H1 (cell line): ENCODE results near the gene TNF.

Experiments
- CEBPB ChIP-seq: IDR thresholded peaks from 2 replicates; pipeline ENCODE4 v1.6.1; 2012; ENCODE audit warnings: low read depth, low read length
- CHD2 ChIP-seq: IDR thresholded peaks from 2 replicates; pipeline ENCODE4 v1.6.1; 2012; ENCODE audit warnings: low read length, improper control_type of control experiment
- CTCF ChIP-seq, 3 experiments: IDR thresholded peaks; 1 replicate in 2 of 3; 2 replicates in 1 of 3; pipeline versions ENCODE4 v1.5.1 to v1.6.1; 2011; ENCODE audit warnings: low read length in 3 of 3, mild to moderate bottlenecking in 3 of 3, inconsistent platforms in 2 of 3, low read depth in 1 of 3, moderate library complexity in 1 of 3; ENCODE audit not compliant: insufficient read depth in 1 of 3; ENCODE audit errors: control extremely low read depth in 1 of 3
- EP300 ChIP-seq, 2 experiments: IDR thresholded peaks; 1 replicate in 1 of 2; 2 replicates in 1 of 2; pipeline ENCODE4 v1.6.1; 2011 to 2012; ENCODE audit warnings: low read depth in 2 of 2, low read length in 2 of 2, mild to moderate bottlenecking in 2 of 2, borderline replicate concordance in 1 of 2, inconsistent platforms in 1 of 2, moderate library complexity in 1 of 2
- EZH2 ChIP-seq: fragments of 200-600 bp; sonication (generic); IDR thresholded peaks from 2 replicates; pipeline ENCODE4 v1.7.1; 2012; ENCODE audit warnings: low read depth, mild to moderate bottlenecking, moderate library complexity, low read length, inconsistent platforms; ENCODE audit not compliant: severe bottlenecking
- HDAC2 ChIP-seq, 2 experiments: fragments of 300-600 bp in 1 of 2; sonication (generic) in 1 of 2; IDR thresholded peaks; 2 replicates each; pipeline ENCODE4 v1.6.1; 2011 to 2012; ENCODE audit warnings: low read depth in 2 of 2, low read length in 2 of 2, mild to moderate bottlenecking in 2 of 2, moderate library complexity in 2 of 2, borderline replicate concordance in 1 of 2, inconsistent platforms in 1 of 2
- POLR2A ChIP-seq, 2 experiments: IDR thresholded peaks; 1 replicate in 1 of 2; 2 replicates in 1 of 2; pipeline ENCODE4 v1.6.1; 2011; ENCODE audit warnings: low read depth in 2 of 2, low read length in 2 of 2, mild to moderate bottlenecking in 2 of 2; ENCODE audit errors: control extremely low read depth in 1 of 2
- RNF2 ChIP-seq: fragments of 200-900, 300-1000 bp; sonication (generic); IDR thresholded peaks from 2 replicates; pipeline ENCODE4 v1.7.1; 2016; ENCODE audit warnings: borderline replicate concordance, low read depth, mild to moderate bottlenecking, antibody characterized with exemption, low read length; ENCODE audit not compliant: poor library complexity, severe bottlenecking; ENCODE audit errors: missing control alignments
- TCF12 ChIP-seq: IDR thresholded peaks from 2 replicates; pipeline ENCODE4 v1.6.1; 2011; ENCODE audit warnings: low read depth, mild to moderate bottlenecking, low read length
- TEAD4 ChIP-seq: IDR thresholded peaks from 2 replicates; pipeline ENCODE4 v1.6.1; 2012; ENCODE audit warnings: low read depth, low read length, inconsistent platforms, mixed read lengths

GRCh38 chr6:31627690-31628287, 52.4 kb downstream of the TNF start:
- TF ChIP-seq CTCF (IDR thresholded peaks at IDR 0.05; ENCODE audit: control extremely low read depth in 1 of 3, insufficient read depth in 1 of 3, low read depth in 1 of 3, low read length in 3 of 3) (no peak), HDAC2 (IDR thresholded peaks at IDR 0.05; ENCODE audit: borderline replicate concordance in 1 of 2, low read depth in 2 of 2, low read length in 2 of 2) (no peak), EZH2 (no peak), POLR2A (IDR thresholded peaks at IDR 0.05; ENCODE audit: control extremely low read depth in 1 of 2, low read depth in 2 of 2, low read length in 2 of 2) (0 out of 3 replicates have a peak, but pooled peaks of 1 of the 2 experiments have one; percentile 21), CEBPB (no peak), TCF12 (no peak), RNF2 (no peak), CHD2 (no peak), TEAD4 (no peak), EP300 (IDR thresholded peaks at IDR 0.05; ENCODE audit: borderline replicate concordance in 1 of 2, low read depth in 2 of 2, low read length in 2 of 2) (no peak)
